Measurements from ENCODE around the gene DSP.

The DSP gene

DNA sequence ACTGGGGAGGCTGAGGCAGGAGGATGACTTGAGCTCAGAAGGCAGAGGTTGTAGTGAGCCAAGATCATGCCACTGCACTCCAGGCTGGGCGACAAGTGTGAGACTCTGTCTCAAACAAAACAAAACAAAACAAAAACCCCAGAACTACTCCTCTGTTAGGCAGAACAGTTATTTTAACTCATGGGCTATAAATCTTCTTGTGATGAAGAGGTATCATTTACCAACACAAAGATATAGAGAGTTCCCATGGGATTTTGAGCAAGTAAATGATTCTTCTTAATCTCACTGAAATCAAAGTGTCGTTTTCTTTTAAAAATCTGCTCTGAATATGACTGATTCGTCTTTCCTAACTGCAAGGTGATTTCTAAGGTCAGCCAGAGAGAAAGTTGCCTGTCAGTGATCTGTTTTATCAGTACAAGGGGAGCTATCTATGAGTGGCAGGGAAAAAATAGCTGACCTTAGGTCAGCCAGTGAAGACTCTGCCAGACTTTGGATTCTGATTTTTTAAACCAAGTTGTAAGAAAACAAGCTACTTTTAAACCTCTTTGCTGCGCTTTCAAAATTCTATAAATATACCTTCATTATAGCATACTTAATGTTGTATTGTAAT is 3.8 kb upstream of the DSP start:
- no peak for DNase-seq

DNA sequence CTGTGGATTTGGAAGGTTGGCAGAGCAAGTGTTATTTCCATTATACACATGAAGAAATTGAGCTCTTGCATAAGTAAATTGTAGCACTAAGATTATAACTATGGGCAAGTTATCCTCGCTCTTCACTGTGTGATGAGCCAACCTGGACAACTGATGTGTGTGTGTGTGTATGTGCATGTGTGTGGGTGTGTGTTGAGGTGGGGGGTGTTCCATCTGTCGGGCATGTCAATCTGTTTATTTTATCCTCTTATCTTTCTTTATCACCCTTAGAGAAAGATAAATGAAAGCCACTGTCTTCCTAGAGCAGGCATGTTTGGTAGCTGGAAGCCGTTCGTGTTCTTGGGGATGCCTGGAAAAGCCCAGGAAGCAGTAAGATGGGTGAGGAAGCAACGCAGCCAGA is 3.0 kb upstream of the DSP start:
- no peak for DNase-seq

DNA sequence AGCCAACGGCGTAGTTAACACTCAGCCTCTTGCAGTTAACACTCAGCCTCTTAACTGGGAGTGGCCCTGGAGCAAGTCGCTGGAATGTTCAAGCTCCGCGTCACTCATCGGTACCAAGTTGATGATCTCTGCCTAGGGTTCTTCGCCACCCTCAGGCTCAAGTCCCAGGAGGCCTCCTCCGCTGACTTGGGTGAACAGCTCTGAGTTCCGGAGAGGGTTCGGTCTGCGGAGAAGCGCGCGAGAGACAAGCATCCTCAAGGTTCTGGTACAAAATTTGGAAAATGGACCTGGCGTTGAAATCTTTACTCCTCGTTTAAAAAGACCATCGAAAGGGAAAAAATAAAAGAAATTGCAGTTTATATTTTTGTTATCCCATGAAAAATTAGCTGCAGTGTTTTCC is 876 bp upstream of the DSP start:
- DNase-seq = no peak

- no peak for DNase-seq
These were observed 798 bp downstream of the DSP start for GRCh38 chr6:7542065-7542873.

DNA sequence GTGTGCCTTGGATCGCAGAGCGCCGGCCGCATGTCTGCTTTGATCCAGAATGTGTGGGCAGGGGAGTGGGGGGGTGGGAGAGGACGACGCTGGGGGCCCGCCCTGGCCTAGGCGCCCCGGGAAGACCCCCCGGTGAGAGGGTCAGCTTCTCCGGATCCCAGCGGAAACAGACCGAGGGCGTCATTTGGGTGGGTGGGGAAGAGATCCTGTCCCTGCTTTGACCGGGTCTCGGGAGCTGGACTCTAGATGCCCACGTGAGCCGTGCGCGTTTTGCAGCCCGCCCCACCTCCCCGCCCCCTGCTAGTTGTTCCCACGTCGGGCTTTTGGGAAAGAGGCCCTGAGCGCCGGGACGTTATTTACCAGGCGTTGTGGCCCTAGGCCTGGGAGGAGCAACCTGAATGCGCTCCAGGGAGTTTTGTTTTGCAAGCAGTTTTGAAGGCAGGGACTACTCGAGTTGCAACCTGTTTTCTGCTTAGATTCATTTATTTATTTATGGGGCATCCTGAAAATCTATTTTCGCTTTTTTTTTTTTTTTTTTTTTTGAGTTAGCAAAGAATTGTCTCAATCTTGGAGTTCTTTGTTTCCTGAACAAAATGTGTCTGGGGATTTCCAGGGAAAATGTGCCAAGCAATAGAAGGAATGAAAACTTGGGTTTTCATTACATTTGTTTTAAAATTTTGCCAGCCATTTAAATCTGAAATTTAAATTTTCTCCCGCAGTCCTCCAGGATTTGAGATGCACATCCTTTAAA is 1.6 kb downstream of the DSP start:
- no peak for DNase-seq

DNA sequence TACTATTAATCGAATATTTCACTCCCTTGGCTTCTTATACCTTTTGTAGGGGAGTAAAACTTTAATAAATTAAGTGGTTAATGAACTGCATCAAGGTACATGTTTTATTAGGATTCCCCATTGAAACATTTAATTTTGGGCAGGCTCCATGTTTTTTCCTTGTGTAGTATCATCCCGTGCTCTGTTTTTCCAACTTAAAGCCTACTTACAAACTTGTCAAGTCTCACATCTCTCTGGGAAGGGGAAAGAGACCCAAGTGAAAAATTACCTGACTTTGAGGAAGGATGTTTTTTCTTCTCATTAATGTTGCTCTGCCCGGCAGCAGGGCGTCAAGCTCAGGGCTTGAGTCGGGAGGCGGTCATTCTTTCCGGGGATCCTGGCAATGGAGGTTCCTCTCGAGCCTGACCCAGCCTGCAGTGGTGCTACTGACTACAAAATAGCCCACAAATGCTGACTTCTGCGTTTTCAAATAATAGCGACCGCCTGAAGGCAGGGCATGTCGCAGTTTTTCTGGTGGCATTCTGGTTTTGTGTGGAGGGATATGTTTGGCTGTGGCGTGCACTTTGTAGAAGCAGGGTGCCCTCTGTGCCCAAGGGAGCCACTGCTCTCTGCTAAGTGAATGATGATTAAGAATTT is 2.4 kb downstream of the DSP start:
- DNase-seq = no peak

DNA sequence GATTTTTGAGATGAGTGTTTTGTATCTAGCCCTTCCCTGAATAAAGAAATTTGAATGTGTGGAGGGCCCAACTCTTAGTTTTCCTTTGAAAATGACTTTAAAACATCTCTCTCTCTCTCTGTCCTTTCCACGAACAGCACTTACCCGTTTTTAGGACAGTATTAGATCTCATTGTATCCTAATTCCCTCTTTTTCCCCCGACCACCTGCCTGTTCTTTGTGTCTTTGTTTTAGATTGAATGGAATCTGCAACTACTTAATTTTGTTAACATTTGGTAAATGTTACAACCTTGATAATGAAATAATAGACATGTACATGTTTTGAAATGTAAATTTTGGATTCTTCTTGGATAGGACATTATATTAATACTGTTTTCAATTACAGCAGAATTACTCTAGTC is 3.1 kb downstream of the DSP start:
- no peak for DNase-seq

DNA sequence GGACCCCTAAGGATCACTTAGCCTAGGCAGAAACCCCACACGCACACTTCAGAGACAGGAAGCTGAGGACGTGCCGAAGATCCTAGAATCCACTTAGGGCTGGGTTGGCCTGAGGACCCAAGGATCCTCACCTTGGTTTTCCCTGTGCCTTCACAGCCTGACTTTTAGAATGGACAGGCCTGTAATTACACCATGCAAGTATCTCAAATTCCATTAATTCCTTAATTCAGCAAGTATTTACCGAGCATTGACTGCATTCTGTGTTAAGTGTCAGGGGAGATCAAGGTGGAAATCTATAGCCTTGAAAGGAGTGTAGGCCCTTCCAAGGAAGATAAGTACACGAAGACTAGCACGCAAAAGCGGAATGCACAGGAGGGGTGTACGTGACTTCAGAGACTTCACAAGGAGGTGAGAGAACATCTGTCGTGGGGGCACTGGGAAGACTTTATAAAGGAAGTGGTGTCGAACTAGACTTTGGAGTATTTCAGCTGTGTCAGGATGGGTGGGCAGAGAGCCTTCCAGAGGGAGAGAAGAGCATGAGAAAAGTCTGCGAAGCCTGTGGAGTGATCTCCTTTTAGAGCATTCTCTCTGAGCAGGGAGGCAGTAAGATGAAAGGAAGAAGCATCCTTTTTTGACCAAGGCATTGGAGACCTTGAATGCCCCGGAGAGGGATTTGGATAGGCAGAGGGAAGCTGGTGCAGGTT is 4.0 kb downstream of the DSP start:
- DNase-seq = no peak

DNA sequence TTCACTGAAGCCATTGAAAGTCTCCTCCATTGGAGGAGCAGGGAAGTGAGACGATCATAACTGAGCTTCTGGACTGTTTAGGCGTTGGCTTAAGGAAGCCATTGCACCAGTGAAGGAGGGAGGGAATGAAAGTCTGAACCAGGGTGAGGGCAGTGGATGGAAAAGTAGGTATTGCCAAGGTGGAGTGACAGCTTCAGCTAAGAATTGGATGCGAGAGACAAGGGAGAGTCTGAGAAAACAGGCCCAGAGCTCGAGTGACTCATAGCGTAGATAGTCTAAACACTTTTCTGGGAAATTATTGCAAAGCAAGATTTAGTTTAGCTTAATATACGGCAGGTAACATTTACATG is 4.5 kb downstream of the DSP start:
- no peak for DNase-seq

DNA sequence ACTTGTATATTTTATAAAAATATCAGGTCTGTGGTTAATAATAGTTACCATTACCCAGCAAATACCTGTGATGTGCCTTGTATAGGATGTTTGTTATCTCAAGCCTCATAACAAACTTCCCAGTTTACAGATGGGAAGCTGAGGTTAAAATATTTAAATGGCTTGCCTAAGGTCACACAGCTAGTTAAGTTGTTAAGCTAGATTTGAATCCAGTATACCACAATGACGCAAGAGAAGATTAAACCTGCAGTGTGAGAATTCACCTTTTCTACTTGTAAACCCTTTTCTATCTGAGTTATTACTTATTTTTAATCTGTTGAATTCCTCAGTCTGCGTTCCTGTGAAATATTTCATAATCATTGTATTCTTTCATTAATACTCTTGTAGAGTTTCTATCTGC is 4.9 kb downstream of the DSP start:
- DNase-seq = no peak

GRCh38 chr6:7546896-7547295 is 5.4 kb downstream of the DSP start:
- no peak for DNase-seq

- DNase-seq = no peak
These were observed 5.8 kb downstream of the DSP start for GRCh38 chr6:7547315-7547714.

- DNase-seq = no peak
These were observed 8.9 kb downstream of the DSP start for GRCh38 chr6:7550433-7550801.

- no peak for DNase-seq
These were observed 13.2 kb downstream of the DSP start for GRCh38 chr6:7554533-7555275.

DNA sequence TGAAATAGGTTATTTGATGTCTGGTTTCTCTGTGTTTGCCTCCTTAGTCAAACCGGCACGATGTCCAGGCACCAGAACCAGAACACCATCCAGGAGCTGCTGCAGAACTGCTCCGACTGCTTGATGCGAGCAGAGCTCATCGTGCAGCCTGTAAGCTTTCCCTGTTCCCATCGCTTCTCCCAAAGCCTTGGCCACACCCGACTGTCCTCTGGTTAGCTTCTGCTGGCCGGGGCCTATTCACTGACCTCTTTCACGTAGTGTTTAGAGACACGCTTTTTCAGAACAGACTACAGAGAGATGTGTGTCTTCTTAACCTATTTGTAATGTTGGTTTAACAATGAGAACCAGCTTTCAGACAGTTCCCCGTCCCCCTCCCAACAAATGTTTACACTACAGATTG is 14.2 kb downstream of the DSP start:
- DNase-seq = no peak

GRCh38 chr6:7556394-7557106 is 15.1 kb downstream of the DSP start:
- no peak for DNase-seq

GRCh38 chr6:7557652-7558051 is 16.2 kb downstream of the DSP start:
- DNase-seq = no peak

GRCh38 chr6:7558781-7559180 is 17.3 kb downstream of the DSP start:
- DNase-seq = no peak

- DNase-seq = no peak
These were observed 17.7 kb downstream of the DSP start for GRCh38 chr6:7559196-7559595.

DNA sequence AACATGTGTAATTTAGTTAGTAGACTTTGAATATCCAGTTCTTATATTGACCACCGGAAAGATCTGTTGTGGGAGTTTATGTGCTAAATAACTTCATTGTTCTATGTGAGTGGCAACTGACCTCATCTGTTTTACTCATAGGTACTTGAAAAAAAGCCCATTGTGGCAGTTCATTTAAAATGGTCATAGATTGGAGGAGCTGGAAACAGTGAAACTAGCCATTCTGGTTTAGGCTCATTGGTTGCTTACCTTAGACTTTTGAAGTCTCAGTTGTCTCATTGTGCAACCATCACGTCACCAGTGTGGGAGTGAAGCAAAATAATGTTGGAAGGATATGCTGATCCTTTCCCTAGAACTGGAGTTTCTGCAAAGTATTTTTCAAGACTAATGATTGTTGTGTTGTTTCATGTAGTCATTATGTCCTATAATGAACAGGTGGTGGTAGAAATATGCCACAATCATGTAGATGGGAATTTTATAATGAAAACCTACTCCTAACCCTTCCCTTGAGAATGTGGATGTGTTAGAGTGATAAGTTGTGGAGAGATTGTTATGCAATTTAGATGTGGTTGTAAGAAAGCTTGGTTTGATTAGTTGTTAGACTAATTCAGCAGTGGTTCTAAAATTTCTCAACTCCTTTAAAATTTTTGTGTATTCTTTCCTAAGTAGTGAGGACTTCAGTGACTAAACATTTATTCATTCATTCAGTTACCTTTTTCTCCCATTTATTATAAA is 18.3 kb downstream of the DSP start:
- no peak for DNase-seq

Data from NK-92 treated with Interleukin-12 subunit alpha and Interleukin-12 subunit beta, amount 100 ng/mL, for 24 hours (cell line).